Liver (tissue), 9 donors: ENCODE measurements around the gene CHTF18. TPM values are rescaled to one million over a fixed set of nuclear protein-coding genes. Genes with fewer than 3 reads are reported as not detected.
A peak's percentile ranks its signal among the peaks of the same experiment; 100 is the strongest.

Experiments used
- DNase-seq: peaks from one replicate; pipeline ENCODE4 v3.0.0-alpha.2; 2017; ENCODE audit warnings: low spot score
- H3K27ac ChIP-seq, 2 donors: one replicate each; pipeline ENCODE4 v1.7.0; 2013; ENCODE audit warnings: inconsistent platforms in 2 of 2, low read length in 2 of 2, control low read depth in 1 of 2, low read depth in 1 of 2, mild to moderate bottlenecking in 1 of 2
- H3K27me3 ChIP-seq, 4 donors: one replicate each; pipeline versions ENCODE4 v1.6.1 to v1.7.0; 2013; ENCODE audit warnings: low read length in 3 of 4, inconsistent platforms in 1 of 4, mild to moderate bottlenecking in 1 of 4, moderate library complexity in 1 of 4; ENCODE audit not compliant: control insufficient read depth in 4 of 4, insufficient read depth in 4 of 4
- H3K36me3 ChIP-seq, 4 donors: one replicate each; pipeline versions ENCODE4 v1.6.1 to v1.7.0; 2013; ENCODE audit warnings: low read length in 3 of 4, mild to moderate bottlenecking in 3 of 4, low read depth in 1 of 4, moderate library complexity in 1 of 4; ENCODE audit not compliant: control insufficient read depth in 4 of 4, insufficient read depth in 3 of 4
- H3K4me1 ChIP-seq, 4 donors: one replicate each; pipeline versions ENCODE4 v1.6.1 to v1.7.0; 2013; ENCODE audit warnings: low read length in 3 of 4, mild to moderate bottlenecking in 3 of 4, moderate library complexity in 1 of 4; ENCODE audit not compliant: control insufficient read depth in 4 of 4, insufficient read depth in 4 of 4
- H3K4me3 ChIP-seq, 3 donors: one replicate each; pipeline versions ENCODE4 v1.6.1 to v1.7.0; 2013; ENCODE audit warnings: low read length in 3 of 3, control low read depth in 1 of 3, low read depth in 1 of 3, mild to moderate bottlenecking in 1 of 3
- H3K9ac ChIP-seq, 2 donors: one replicate each; pipeline ENCODE4 v1.7.0; 2013; ENCODE audit warnings: low read length in 2 of 2, mild to moderate bottlenecking in 2 of 2, moderate library complexity in 2 of 2, control low read depth in 1 of 2, low read depth in 1 of 2
- H3K9me3 ChIP-seq, 4 donors: one replicate each; pipeline versions ENCODE4 v1.6.1 to v1.7.0; 2013; ENCODE audit warnings: low read length in 3 of 4; ENCODE audit not compliant: control insufficient read depth in 4 of 4
- ATF3 ChIP-seq: IDR thresholded peaks from 2 replicates; pipeline ENCODE4 v1.6.1; 2016; ENCODE audit warnings: antibody characterized with exemption
- EGR1 ChIP-seq, 2 donors: IDR thresholded peaks; 2 replicates each; pipeline ENCODE4 v1.6.1; 2016 to 2018; ENCODE audit warnings: antibody characterized with exemption in 2 of 2, low read depth in 2 of 2
- FOXA1 ChIP-seq: IDR thresholded peaks from 2 replicates; pipeline ENCODE4 v1.6.1; 2016; ENCODE audit warnings: antibody characterized with exemption
- FOXA2 ChIP-seq: IDR thresholded peaks from 2 replicates; pipeline ENCODE4 v1.6.1; 2016; ENCODE audit warnings: antibody characterized with exemption
- GABPA ChIP-seq, 2 donors: IDR thresholded peaks in 1 of 2; conservative IDR thresholded peaks in 1 of 2; 2 replicates each; pipeline ENCODE4 v1.6.1; 2016; ENCODE audit warnings: antibody characterized with exemption in 2 of 2, mild to moderate bottlenecking in 1 of 2, moderate library complexity in 1 of 2
- MAX ChIP-seq: IDR thresholded peaks from 2 replicates; pipeline ENCODE4 v1.6.1; 2016; ENCODE audit warnings: antibody characterized with exemption
- NR2F2 ChIP-seq: IDR thresholded peaks from 2 replicates; pipeline ENCODE4 v1.6.1; 2016; ENCODE audit warnings: antibody characterized with exemption
- RAD21 ChIP-seq, 2 donors: IDR thresholded peaks; 2 replicates each; pipeline ENCODE4 v1.6.1; 2016; ENCODE audit warnings: antibody characterized with exemption in 2 of 2, mild to moderate bottlenecking in 2 of 2
- RXRA ChIP-seq, 2 donors: IDR thresholded peaks; 2 replicates each; pipeline ENCODE4 v1.6.1; 2017 to 2018; ENCODE audit warnings: antibody characterized with exemption in 2 of 2, mild to moderate bottlenecking in 1 of 2
- SP1 ChIP-seq: IDR thresholded peaks from 2 replicates; pipeline ENCODE4 v1.6.1; 2018; ENCODE audit warnings: antibody characterized with exemption, mild to moderate bottlenecking
- YY1 ChIP-seq: IDR thresholded peaks from 2 replicates; pipeline ENCODE4 v1.6.1; 2016; ENCODE audit warnings: antibody characterized with exemption, mild to moderate bottlenecking
- ZBTB33 ChIP-seq: IDR thresholded peaks from 2 replicates; pipeline ENCODE4 v1.6.1; 2016; ENCODE audit warnings: antibody characterized with exemption
- WGBS: extraction: QIAGEN DNeasy Blood & Tissue Kit; methylation state at CpG from one replicate; pipeline ENCODE4 v1.1.7; 2013; 5-methylcytosine and 5-hydroxymethylcytosine counted together
- polyA plus RNA-seq, 2 donors: library from polyadenylated mRNA; stranded (reverse) in 1 of 2; unstranded in 1 of 2; fragments of 200-250 nt in 1 of 2; fragments of >200 nt in 1 of 2; fragmentation: Nextera tagmentation in 1 of 2; extraction: Ambion mirVana in 1 of 2; gene quantifications; one replicate each; pipeline versions ENCODE4 v1.2.1 to v1.2.3, GENCODE V29; 2013 to 2015
- total RNA-seq, 2 donors: library from RNA; depleted of rRNA; stranded (reverse); fragments of >200 nt; gene quantifications; one replicate each; pipeline ENCODE4 v1.2.3, GENCODE V29; 2014
- donor health status: healthy.
- donor health status: healthy.
- donor health status: healthy.
- donor health status: healthy.
- donor health status: healthy.

CHTF18 gene
- total and polyA plus RNA-seq, 4 donors = 1.7 to 15.6 (median 3.9) TPM

- Histone ChIP-seq H3K27me3 (no peaks in the 10 kb centered on the region), H3K4me1 (peaks cover 6 to 21% (median 18%) of the 10 kb centered on the region in 4 donors), H3K4me3 (peak within 1 kb of the TSS; percentile 81 to 97 (median 92)), H3K27ac (peak within 1 kb of the TSS in 1 of 2 donors; percentile 8), H3K9ac (peak within 1 kb of the TSS; percentile 59 to 71), H3K9me3 (no peaks in the 10 kb centered on the region), H3K36me3 (peaks cover 0 to 3% (median 0%) of the 10 kb centered on the region in 4 donors)
- peak; percentile 44 for DNase-seq
- TF ChIP-seq EGR1 (IDR thresholded peaks at IDR 0.05; ENCODE audit: low read depth in 2 of 2) (no peak), ZBTB33 (no peak), GABPA (IDR thresholded peaks at IDR 0.05 in 1 of 2, conservative IDR thresholded peaks at IDR 0.05 in 1 of 2) (no peak), MAX (no peak), FOXA1 (no peak), FOXA2 (no peak), SP1 (no peak)
- WGBS = under 1% methylated on average over 45 of the region's 45 CpGs
Measured at GRCh38 chr16:787978-788398, 432 bp upstream of the CHTF18 start, which contains the start of gene RPUSD1. Gene RPUSD1 (minus strand): TSS chr16:788381. CDS start chr16:787737, 644 bp downstream.

- H3K36me3 ChIP-seq = peaks cover 0 to 3% (median 0%) of the 10 kb centered on the region in 4 donors
- no peaks in the 10 kb centered on the region for H3K9me3 ChIP-seq
- H3K4me3 ChIP-seq = peak overlapping the region in 2 of 3 donors; percentile 59 to 88
- TF ChIP-seq ATF3 (no peak), RAD21 (IDR thresholded peaks at IDR 0.05) (no peak), NR2F2 (no peak), YY1 (no peak), MAX (no peak), SP1 (no peak), GABPA (IDR thresholded peaks at IDR 0.05 in 1 of 2, conservative IDR thresholded peaks at IDR 0.05 in 1 of 2) (no peak), ZBTB33 (no peak), FOXA2 (no peak), RXRA (IDR thresholded peaks at IDR 0.05) (no peak)
- WGBS = 82% methylated on average over 33 of the region's 33 CpGs
- no peak overlapping the region for H3K27ac ChIP-seq
- H3K4me1 ChIP-seq = peaks cover 6 to 21% (median 18%) of the 10 kb centered on the region in 4 donors
- H3K27me3 ChIP-seq = no peaks in the 10 kb centered on the region
- no peak overlapping the region for H3K9ac ChIP-seq
- no peak for DNase-seq
Measured at GRCh38 chr16:789191-789850, 901 bp downstream of the CHTF18 start.
